ENCODE results near the gene ABHD12.

DNA sequence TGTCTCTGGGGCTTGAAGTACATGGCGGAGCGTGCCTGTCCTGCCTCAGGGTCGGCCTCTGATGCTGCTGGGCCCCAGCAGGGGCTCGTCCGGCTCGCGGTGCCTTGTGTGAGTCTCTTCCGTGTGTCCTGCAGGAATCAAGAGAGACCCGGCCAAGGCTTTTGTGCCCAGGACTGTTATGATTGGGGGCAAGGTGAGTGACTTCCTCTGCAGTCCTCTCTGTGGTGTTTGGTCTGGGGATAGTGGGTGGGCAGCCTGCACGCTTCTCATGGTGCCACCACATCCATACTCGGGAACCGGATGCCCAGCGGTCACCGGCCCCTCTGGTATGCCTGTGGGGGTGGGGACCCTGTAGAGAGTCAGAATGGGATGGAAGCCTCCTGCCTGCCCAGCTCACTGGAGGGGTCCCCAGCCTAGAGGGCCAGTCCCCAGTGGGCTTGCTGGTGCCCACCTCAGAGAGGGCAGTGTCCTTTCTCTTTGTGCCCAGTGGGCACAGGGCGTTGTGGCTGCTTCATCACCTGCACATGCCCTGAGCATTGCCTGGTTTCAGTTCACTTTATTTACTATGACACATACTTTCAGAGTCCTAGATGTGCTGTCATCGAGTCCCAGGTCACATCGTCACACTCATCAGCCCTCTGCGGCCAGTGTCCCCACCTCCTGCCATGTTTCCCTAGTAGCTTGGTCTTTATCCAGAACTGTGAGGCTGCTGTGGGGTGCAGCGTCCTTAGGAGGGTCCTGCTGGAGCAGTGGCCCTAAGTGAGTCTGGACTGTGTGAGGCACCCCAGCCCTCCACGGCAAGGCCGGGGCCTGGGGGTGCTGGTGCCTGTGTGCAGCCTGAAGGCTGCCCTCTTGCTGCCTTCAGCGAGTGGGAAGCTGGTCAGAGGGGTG, 102.1 kb downstream of the ABHD12 start:
- TF ChIP-seq POLR2A (IDR thresholded peaks at IDR 0.05; ENCODE audit: low read depth, low read length) = no peak
- no peak for TF ChIP-seq POLR2AphosphoS5 (IDR thresholded peaks at IDR 0.05; ENCODE audit: low read depth, low read length)
- TF ChIP-seq POU2F2 (IDR thresholded peaks at IDR 0.05; ENCODE audit: low read depth, low read length) = no peak

Measured in GM12891 (cell line).